ENCODE measurements around the gene TFB1M. TPM values are rescaled to one million over a fixed set of nuclear protein-coding genes. Genes with fewer than 3 reads are reported as not detected.

TFB1M gene
- total and polyA plus RNA-seq, 9 of the 15 experiments (the other 6 are each of a cell fraction or from before 2014, with no cell fraction given): 34.6 to 145 (median 40.4) TPM

DNA sequence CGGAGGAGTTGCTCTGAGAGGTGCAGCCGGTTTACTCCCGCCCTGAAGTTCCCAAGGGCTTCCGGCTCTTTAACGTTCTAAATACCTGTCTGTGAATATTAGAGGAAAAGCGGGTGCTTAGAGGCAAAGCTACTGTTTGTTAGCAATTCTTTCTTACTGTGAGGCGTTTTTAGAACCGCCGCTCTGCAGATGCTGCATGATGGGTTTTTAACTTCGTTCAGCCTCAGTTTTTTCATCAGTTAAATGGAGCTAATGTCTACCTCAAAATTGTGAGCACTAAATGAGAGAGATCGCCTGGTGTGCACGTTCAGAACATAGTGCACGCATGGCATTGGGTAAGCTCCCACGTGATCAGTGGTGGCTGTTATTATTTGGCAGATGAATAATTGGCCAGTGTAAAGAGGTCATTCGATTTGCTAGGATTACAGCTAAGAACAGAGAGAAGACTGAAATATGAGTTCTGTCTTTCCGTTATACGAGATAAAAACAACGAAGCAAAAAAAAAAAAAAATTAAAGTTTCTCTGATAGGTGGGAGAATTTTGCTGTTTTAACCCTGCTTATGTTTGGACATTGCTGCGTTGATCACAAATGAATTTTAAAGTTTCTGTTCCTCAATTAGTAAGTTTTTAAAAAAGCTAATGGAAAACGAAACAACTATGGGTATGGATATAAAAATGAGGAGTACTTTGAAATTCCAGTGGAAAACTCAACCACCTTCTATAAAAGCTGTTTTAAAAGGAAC is 660 bp upstream of the TFB1M start (continued):
- TF ChIP-seq HMBOX1 (IDR thresholded peaks at IDR 0.05): no peak
- TF ChIP-seq HMG20A (CRISPR knock-in tag; conservative IDR thresholded peaks at IDR 0.05): no peak
- TF ChIP-seq, protein P1, sequence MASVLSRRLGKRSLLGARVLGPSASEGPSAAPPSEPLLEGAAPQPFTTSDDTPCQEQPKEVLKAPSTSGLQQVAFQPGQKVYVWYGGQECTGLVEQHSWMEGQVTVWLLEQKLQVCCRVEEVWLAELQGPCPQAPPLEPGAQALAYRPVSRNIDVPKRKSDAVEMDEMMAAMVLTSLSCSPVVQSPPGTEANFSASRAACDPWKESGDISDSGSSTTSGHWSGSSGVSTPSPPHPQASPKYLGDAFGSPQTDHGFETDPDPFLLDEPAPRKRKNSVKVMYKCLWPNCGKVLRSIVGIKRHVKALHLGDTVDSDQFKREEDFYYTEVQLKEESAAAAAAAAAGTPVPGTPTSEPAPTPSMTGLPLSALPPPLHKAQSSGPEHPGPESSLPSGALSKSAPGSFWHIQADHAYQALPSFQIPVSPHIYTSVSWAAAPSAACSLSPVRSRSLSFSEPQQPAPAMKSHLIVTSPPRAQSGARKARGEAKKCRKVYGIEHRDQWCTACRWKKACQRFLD (CRISPR knock-in tag; IDR thresholded peaks at IDR 0.05): 0 out of 2 replicates have a peak, but pooled peaks have one; percentile 54
- TF ChIP-seq, protein P2, sequence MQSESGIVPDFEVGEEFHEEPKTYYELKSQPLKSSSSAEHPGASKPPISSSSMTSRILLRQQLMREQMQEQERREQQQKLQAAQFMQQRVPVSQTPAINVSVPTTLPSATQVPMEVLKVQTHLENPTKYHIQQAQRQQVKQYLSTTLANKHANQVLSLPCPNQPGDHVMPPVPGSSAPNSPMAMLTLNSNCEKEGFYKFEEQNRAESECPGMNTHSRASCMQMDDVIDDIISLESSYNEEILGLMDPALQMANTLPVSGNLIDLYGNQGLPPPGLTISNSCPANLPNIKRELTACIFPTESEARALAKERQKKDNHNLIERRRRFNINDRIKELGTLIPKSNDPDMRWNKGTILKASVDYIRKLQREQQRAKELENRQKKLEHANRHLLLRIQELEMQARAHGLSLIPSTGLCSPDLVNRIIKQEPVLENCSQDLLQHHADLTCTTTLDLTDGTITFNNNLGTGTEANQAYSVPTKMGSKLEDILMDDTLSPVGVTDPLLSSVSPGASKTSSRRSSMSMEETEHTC (IDR thresholded peaks at IDR 0.05): no peak
- TF ChIP-seq, protein P3, sequence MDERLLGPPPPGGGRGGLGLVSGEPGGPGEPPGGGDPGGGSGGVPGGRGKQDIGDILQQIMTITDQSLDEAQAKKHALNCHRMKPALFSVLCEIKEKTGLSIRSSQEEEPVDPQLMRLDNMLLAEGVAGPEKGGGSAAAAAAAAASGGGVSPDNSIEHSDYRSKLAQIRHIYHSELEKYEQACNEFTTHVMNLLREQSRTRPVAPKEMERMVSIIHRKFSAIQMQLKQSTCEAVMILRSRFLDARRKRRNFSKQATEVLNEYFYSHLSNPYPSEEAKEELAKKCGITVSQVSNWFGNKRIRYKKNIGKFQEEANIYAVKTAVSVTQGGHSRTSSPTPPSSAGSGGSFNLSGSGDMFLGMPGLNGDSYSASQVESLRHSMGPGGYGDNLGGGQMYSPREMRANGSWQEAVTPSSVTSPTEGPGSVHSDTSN (CRISPR knock-in tag; IDR thresholded peaks at IDR 0.05; ENCODE audit: low read depth): no peak
- TF ChIP-seq, protein P3 (tag; conservative IDR thresholded peaks at IDR 0.05; ENCODE audit: low read depth): peak; percentile 61; the same call in 1 of the 2 replicates
- TF ChIP-seq NCOA6 (IDR thresholded peaks at IDR 0.05): no peak
- TF ChIP-seq CSDE1 (IDR thresholded peaks at IDR 0.05): no peak
- no peak for TF ChIP-seq PHB (CRISPR knock-in tag; IDR thresholded peaks at IDR 0.05)
- TF ChIP-seq GTF2E2 (tag; IDR thresholded peaks at IDR 0.05): peak; percentile 57; the same call in 1 of the 2 replicates
- peak in 1 of 2 experiments; percentile 97; a peak in 2 of 3 replicates for TF ChIP-seq CBX3 (IDR thresholded peaks at IDR 0.05; ENCODE audit: borderline replicate concordance in 1 of 2, low read length in 2 of 2)
- peak; percentile 70; the same call in 1 of the 2 replicates for TF ChIP-seq ZBTB33 (CRISPR knock-in tag; IDR thresholded peaks at IDR 0.05)
- TF ChIP-seq GATA2 (CRISPR knock-in tag; IDR thresholded peaks at IDR 0.05): no peak
- TF ChIP-seq SAP30 (IDR thresholded peaks at IDR 0.05; ENCODE audit: borderline replicate concordance, insufficient read depth, low read depth, low read length, poor library complexity, severe bottlenecking): no peak
- TF ChIP-seq CTBP1 (IDR thresholded peaks at IDR 0.05; ENCODE audit: borderline replicate concordance): no peak
- TF ChIP-seq POLR2B (IDR thresholded peaks at IDR 0.05; ENCODE audit: low read depth, partially characterized antibody): peak; percentile 4
- TF ChIP-seq, protein P4, sequence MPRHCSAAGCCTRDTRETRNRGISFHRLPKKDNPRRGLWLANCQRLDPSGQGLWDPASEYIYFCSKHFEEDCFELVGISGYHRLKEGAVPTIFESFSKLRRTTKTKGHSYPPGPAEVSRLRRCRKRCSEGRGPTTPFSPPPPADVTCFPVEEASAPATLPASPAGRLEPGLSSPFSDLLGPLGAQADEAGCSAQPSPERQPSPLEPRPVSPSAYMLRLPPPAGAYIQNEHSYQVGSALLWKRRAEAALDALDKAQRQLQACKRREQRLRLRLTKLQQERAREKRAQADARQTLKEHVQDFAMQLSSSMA (CRISPR knock-in tag; IDR thresholded peaks at IDR 0.05): no peak
